Esophagus muscularis mucosa (tissue), 4 donors: Measurements from ENCODE around the gene C1orf21. TPM values are rescaled to one million over a fixed set of nuclear protein-coding genes. Genes with fewer than 3 reads are reported as not detected.

ENCODE experiments used
- DNase-seq: peaks from one replicate; pipeline ENCODE4 v3.0.0-alpha.2; 2017; ENCODE audit errors: extremely low spot score
- H3K27ac ChIP-seq, 4 donors: fragments of 200-600 bp; sonication (generic); replicated peaks in 1 of 4; 1 replicate in 3 of 4; 2 replicates in 1 of 4; pipeline ENCODE4 v1.5.1; 2016 to 2019; ENCODE audit warnings: mild to moderate bottlenecking in 1 of 4
- H3K27me3 ChIP-seq, 4 donors: fragments of 200-600 bp; sonication (generic); one replicate each; pipeline versions ENCODE4 v1.5.1 to v1.6.0; 2016 to 2019
- H3K36me3 ChIP-seq, 4 donors: fragments of 200-600 bp; sonication (generic); one replicate each; pipeline ENCODE4 v1.5.1; 2016 to 2019
- H3K4me1 ChIP-seq, 4 donors: fragments of 200-600 bp; sonication (generic); one replicate each; pipeline ENCODE4 v1.5.1; 2016 to 2019
- H3K4me3 ChIP-seq, 4 donors: fragments of 200-600 bp; sonication (generic); 1 replicate in 2 of 4; 2 replicates in 2 of 4; pipeline ENCODE4 v1.5.1; 2016 to 2019; ENCODE audit warnings: mild to moderate bottlenecking in 4 of 4, moderate library complexity in 1 of 4
- H3K9me3 ChIP-seq, 4 donors: fragments of 200-600 bp; sonication (generic); 1 replicate in 3 of 4; 2 replicates in 1 of 4; pipeline ENCODE4 v1.5.1; 2016 to 2019
- CTCF ChIP-seq, 3 experiments: fragments of 200-600 bp in 2 of 3; fragments of 450-650 bp in 1 of 3; sonication (generic) in 2 of 3; IDR thresholded peaks; one replicate each; pipeline ENCODE4 v1.5.1; 2017 to 2019; ENCODE audit warnings: antibody characterized with exemption in 3 of 3, mild to moderate bottlenecking in 2 of 3, moderate library complexity in 1 of 3
- EP300 ChIP-seq: sonication (generic); formaldehyde crosslinking; IDR thresholded peaks from one replicate; pipeline ENCODE4 v1.6.1; 2017; ENCODE audit warnings: antibody characterized with exemption
- POLR2A ChIP-seq: fragments of 450-650 bp; IDR thresholded peaks from one replicate; pipeline ENCODE4 v1.6.1; 2017; ENCODE audit warnings: antibody characterized with exemption, moderate library complexity, mild to moderate bottlenecking, low read depth
- POLR2AphosphoS5 ChIP-seq, 2 donors: sonication (generic); formaldehyde crosslinking; IDR thresholded peaks; one replicate each; pipeline ENCODE4 v1.6.1; 2017; ENCODE audit warnings: antibody characterized with exemption in 2 of 2
- WGBS: methylation state at CpG from one replicate; pipeline ENCODE4 v1.1.5; 2018; 5-methylcytosine and 5-hydroxymethylcytosine counted together
- intact Hi-C: fragments of 100-400 bp; cut with DNase I; formaldehyde crosslinking; loops from one replicate; pipeline ENCODE4 v1.15.1; 2023
- total RNA-seq, 4 donors: library from RNA; depleted of rRNA; stranded (reverse); fragments of >200 nt; gene quantifications; one replicate each; pipeline versions ENCODE4 v1.1.0 to v1.2.1, GENCODE V29; 2016

Gene C1orf21
- total RNA-seq, 4 donors from 2014 or later: 39.5 to 91.7 (median 58.8) TPM

GRCh38 chr1:184655185-184655584 lies 268.4 kb downstream of the C1orf21 start:
- H3K27me3 ChIP-seq: no peaks in the 10 kb centered on the region
- H3K4me1 ChIP-seq: peaks cover 0 to 14% (median 8%) of the 10 kb centered on the region in 4 donors
- H3K9me3 ChIP-seq: no peaks in the 10 kb centered on the region
- no peak overlapping the region for H3K4me3 ChIP-seq
- no peaks in the 10 kb centered on the region for H3K36me3 ChIP-seq
- intact Hi-C loops: no loop called here
- DNase-seq: no peak
- no peak overlapping the region for H3K27ac ChIP-seq
- TF ChIP-seq POLR2AphosphoS5 (IDR thresholded peaks at IDR 0.05) (no peak), EP300 (no peak), POLR2A (no peak), CTCF (IDR thresholded peaks at IDR 0.05) (no peak)

- peak; percentile 12 for DNase-seq
- Histone ChIP-seq H3K27ac (peak overlapping the region in 2 of 4 donors; percentile 5 to 37), H3K4me3 (no peak overlapping the region), H3K9me3 (no peaks in the 10 kb centered on the region), H3K4me1 (peaks cover 0 to 14% (median 11%) of the 10 kb centered on the region in 4 donors), H3K36me3 (no peaks in the 10 kb centered on the region), H3K27me3 (no peaks in the 10 kb centered on the region)
- intact Hi-C loops: no loop called here
- TF ChIP-seq POLR2AphosphoS5 (IDR thresholded peaks at IDR 0.05) (no peak), POLR2A (no peak), CTCF (IDR thresholded peaks at IDR 0.05) (no peak), EP300 (no peak)
- WGBS: 79% methylated on average over 2 of the region's 2 CpGs
Observed at GRCh38 chr1:184656221-184656620, 269.4 kb downstream of the C1orf21 start.

- Histone ChIP-seq H3K27me3 (no peaks in the 10 kb centered on the region), H3K4me3 (no peak overlapping the region), H3K9me3 (no peaks in the 10 kb centered on the region), H3K27ac (no peak overlapping the region), H3K36me3 (no peaks in the 10 kb centered on the region), H3K4me1 (peaks cover 0 to 14% (median 11%) of the 10 kb centered on the region in 4 donors)
- intact Hi-C loops: no loop called here
- DNase-seq: peak; percentile 21
- TF ChIP-seq POLR2A (no peak), CTCF (IDR thresholded peaks at IDR 0.05) (no peak), POLR2AphosphoS5 (IDR thresholded peaks at IDR 0.05) (no peak), EP300 (no peak)
- WGBS: 94% methylated on average over 2 of the region's 2 CpGs
Observed at GRCh38 chr1:184658055-184658454, 271.2 kb downstream of the C1orf21 start.

- intact Hi-C loops: loop anchor here (5.0 to 10.0 kb wide), 4 partner anchors 98 to 583 kb away; partner anchors contain the start of gene C1orf21
Observed at GRCh38 chr1:184660462-184661191, 273.8 kb downstream of the C1orf21 start.

More at GRCh38 chr1:184660462-184661191, 273.8 kb downstream of the C1orf21 start:
- no peaks in the 10 kb centered on the region for H3K36me3 ChIP-seq
- no peaks in the 10 kb centered on the region for H3K27me3 ChIP-seq
- no peaks in the 10 kb centered on the region for H3K9me3 ChIP-seq
- no peak for TF ChIP-seq EP300
- TF ChIP-seq POLR2AphosphoS5 (IDR thresholded peaks at IDR 0.05): no peak
- TF ChIP-seq CTCF (IDR thresholded peaks at IDR 0.05): no peak
- TF ChIP-seq POLR2A: no peak
- peak; percentile 62 for DNase-seq
- WGBS: 88% methylated on average over 2 of the region's 2 CpGs
- H3K27ac ChIP-seq: no peak overlapping the region
- H3K4me3 ChIP-seq: no peak overlapping the region
- peaks cover 3 to 33% (median 27%) of the 10 kb centered on the region in 4 donors for H3K4me1 ChIP-seq
